ENCODE data around the gene PRICKLE2. TPM values are rescaled to one million over a fixed set of nuclear protein-coding genes. Genes with fewer than 3 reads are reported as not detected.

Gene PRICKLE2
- polyA plus RNA-seq, 3 donors, result not detected

DNA sequence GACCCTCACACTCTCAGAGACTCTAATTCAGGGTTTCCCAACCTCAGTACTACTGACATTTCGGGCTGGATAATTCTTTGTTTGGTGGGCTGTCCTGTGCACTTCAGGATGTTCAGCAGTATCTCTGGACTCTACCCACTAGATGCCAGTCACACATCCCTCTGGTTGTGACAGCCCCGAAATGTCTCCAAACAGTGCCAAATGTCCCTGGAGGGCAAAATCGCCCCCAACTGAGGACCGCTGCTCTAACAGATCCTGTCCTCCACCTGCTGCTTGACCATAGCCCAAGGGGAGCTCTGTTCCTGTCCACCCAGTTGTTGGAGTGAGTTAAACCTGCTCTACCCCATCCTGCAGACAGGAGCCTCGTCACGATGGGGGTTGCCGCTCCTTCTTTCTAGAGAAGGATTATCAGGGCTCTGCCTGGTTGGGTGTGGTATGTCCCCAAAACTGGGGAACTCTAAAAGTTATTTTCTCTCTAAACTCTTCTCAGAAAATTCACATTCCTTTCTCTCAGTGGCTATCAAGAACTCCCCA is 116.4 kb downstream of the PRICKLE2 start:
- WGBS (ENCODE audit: insufficient coverage), result no CpG with 5 or more reads among the region's 7 CpGs
- no peak overlapping the region for H2AFZ ChIP-seq (ENCODE audit: insufficient read depth, low read depth, low read length, poor library complexity, severe bottlenecking)
- no peaks in the 10 kb centered on the region for H3K4me1 Mint-ChIP-seq
- intact Hi-C loops (cut with micrococcal nuclease), result no loop called here
- H3K27me3 ChIP-seq (ENCODE audit: control insufficient read depth in 2 of 2, insufficient read depth in 2 of 2, low read length in 2 of 2), result no peaks in the 10 kb centered on the region
- H3K27ac Mint-ChIP-seq, result no peak overlapping the region
- no peak for DNase-seq
- H3K27me3 Mint-ChIP-seq (ENCODE audit: low read depth in 3 of 3), result peaks cover 0 to 5% (median 0%) of the 10 kb centered on the region in 3 donors
- no peaks in the 10 kb centered on the region for H4K20me1 ChIP-seq (ENCODE audit: insufficient read depth, low read length)
- TF ChIP-seq, protein P1, sequence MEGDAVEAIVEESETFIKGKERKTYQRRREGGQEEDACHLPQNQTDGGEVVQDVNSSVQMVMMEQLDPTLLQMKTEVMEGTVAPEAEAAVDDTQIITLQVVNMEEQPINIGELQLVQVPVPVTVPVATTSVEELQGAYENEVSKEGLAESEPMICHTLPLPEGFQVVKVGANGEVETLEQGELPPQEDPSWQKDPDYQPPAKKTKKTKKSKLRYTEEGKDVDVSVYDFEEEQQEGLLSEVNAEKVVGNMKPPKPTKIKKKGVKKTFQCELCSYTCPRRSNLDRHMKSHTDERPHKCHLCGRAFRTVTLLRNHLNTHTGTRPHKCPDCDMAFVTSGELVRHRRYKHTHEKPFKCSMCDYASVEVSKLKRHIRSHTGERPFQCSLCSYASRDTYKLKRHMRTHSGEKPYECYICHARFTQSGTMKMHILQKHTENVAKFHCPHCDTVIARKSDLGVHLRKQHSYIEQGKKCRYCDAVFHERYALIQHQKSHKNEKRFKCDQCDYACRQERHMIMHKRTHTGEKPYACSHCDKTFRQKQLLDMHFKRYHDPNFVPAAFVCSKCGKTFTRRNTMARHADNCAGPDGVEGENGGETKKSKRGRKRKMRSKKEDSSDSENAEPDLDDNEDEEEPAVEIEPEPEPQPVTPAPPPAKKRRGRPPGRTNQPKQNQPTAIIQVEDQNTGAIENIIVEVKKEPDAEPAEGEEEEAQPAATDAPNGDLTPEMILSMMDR (IDR thresholded peaks at IDR 0.05), result no peak
- H3K27ac ChIP-seq (ENCODE audit: low read depth in 1 of 2, low read length in 2 of 2), result no peak overlapping the region
- H3K4me1 ChIP-seq (ENCODE audit: control insufficient read depth in 1 of 2, insufficient read depth in 2 of 2, low read length in 2 of 2), result no peaks in the 10 kb centered on the region
- no peaks in the 10 kb centered on the region for H3K79me2 ChIP-seq (ENCODE audit: insufficient read depth, low read length)
- no peak overlapping the region for H3K4me2 ChIP-seq (replicated peaks; ENCODE audit: extremely low read depth, low read length, poor library complexity, severe bottlenecking)
- peaks cover 0 to 11% of the 10 kb centered on the region in 2 donors for H3K9me3 ChIP-seq (replicated peaks in 1 of 2; ENCODE audit: control insufficient read depth in 1 of 2, insufficient read depth in 1 of 2, low read length in 2 of 2)
- no peak overlapping the region for H3K9ac ChIP-seq (ENCODE audit: insufficient read depth, low read length, poor library complexity, severe bottlenecking)
- no peaks in the 10 kb centered on the region for H3K36me3 Mint-ChIP-seq
- H3K4me3 ChIP-seq (replicated peaks in 1 of 3; ENCODE audit: low read depth in 2 of 3, low read length in 3 of 3), result no peak overlapping the region
- H3K36me3 ChIP-seq (replicated peaks in 1 of 2; ENCODE audit: control insufficient read depth in 1 of 2, insufficient read depth in 2 of 2, low read length in 2 of 2), result no peaks in the 10 kb centered on the region
- H3K4me3 Mint-ChIP-seq, result no peak overlapping the region
- H3K9me3 Mint-ChIP-seq, result peaks cover 0 to 18% (median 6%) of the 10 kb centered on the region in 7 donors

DNA sequence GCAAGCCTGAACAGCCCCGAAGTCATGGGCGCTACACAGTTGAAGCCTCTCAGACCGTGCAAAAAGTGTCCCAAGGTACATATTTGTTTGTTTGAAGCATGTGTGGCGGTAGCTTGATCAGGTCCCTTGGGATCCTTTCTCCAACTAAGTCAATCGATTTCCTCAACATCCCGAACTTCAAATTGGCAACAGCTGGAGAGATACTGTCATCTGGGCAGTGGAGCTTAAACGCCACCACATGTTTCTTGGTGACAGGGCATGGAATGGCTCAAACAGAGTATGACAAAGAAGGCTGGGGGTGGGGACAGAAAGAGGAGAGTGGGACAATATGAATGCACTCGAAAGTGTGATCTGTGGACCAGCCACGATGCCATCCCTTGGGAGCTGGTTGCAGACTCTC is 117.0 kb downstream of the PRICKLE2 start:
- no peak overlapping the region for H3K4me3 Mint-ChIP-seq
- no peaks in the 10 kb centered on the region for H4K20me1 ChIP-seq (ENCODE audit: insufficient read depth, low read length)
- peaks cover 0 to 5% (median 0%) of the 10 kb centered on the region in 3 donors for H3K27me3 Mint-ChIP-seq (ENCODE audit: low read depth in 3 of 3)
- no peak for DNase-seq
- H3K27ac ChIP-seq (ENCODE audit: low read depth in 1 of 2, low read length in 2 of 2), result no peak overlapping the region
- peaks cover 0 to 11% (median 2%) of the 10 kb centered on the region in 7 donors for H3K9me3 Mint-ChIP-seq
- TF ChIP-seq, protein P1 (IDR thresholded peaks at IDR 0.05), result no peak
- no peaks in the 10 kb centered on the region for H3K27me3 ChIP-seq (ENCODE audit: control insufficient read depth in 2 of 2, insufficient read depth in 2 of 2, low read length in 2 of 2)
- no peak overlapping the region for H3K9ac ChIP-seq (ENCODE audit: insufficient read depth, low read length, poor library complexity, severe bottlenecking)
- no peak overlapping the region for H3K27ac Mint-ChIP-seq
- H3K4me1 Mint-ChIP-seq, result no peaks in the 10 kb centered on the region
- WGBS (ENCODE audit: insufficient coverage), result 90% methylated on average over 7 of the region's 9 CpGs
- H3K79me2 ChIP-seq (ENCODE audit: insufficient read depth, low read length), result no peaks in the 10 kb centered on the region
- no peaks in the 10 kb centered on the region for H3K36me3 ChIP-seq (replicated peaks in 1 of 2; ENCODE audit: control insufficient read depth in 1 of 2, insufficient read depth in 2 of 2, low read length in 2 of 2)
- H3K4me2 ChIP-seq (replicated peaks; ENCODE audit: extremely low read depth, low read length, poor library complexity, severe bottlenecking), result no peak overlapping the region
- no peaks in the 10 kb centered on the region for H3K36me3 Mint-ChIP-seq
- no peak overlapping the region for H3K4me3 ChIP-seq (replicated peaks in 1 of 3; ENCODE audit: low read depth in 2 of 3, low read length in 3 of 3)
- intact Hi-C loops (cut with micrococcal nuclease), result no loop called here
- H3K9me3 ChIP-seq (replicated peaks in 1 of 2; ENCODE audit: control insufficient read depth in 1 of 2, insufficient read depth in 1 of 2, low read length in 2 of 2), result peaks cover 0 to 5% of the 10 kb centered on the region in 2 donors
- H3K4me1 ChIP-seq (ENCODE audit: control insufficient read depth in 1 of 2, insufficient read depth in 2 of 2, low read length in 2 of 2), result no peaks in the 10 kb centered on the region
- H2AFZ ChIP-seq (ENCODE audit: insufficient read depth, low read depth, low read length, poor library complexity, severe bottlenecking), result no peak overlapping the region

Data from CD14-positive monocyte (primary cell).